ENCODE data around the gene MRPL19.
"Not testable (repeated sequence)": the region's sequence is repeated elsewhere in the genome, so short reads cannot be mapped to it uniquely, and the experiment has no call there.

The MRPL19 gene

DNA sequence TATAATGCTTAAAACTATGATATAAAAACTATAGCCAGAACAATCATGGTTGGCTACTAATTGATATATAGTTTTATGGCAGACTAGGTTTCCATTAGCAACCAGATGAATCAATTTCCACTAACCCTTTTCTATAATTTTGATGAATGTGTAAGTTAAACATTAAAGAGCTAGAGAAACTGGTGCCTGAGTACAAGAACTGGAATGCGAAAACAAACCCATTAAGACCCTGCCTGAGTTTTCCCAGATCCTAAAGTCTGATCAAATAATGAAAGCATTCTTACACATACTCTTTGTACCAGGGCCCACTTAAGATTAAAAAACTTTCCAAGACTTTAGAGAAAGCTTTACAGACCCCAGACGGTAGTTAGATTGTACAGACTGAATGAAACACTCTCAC, 21.3 kb downstream of the MRPL19 start:
- DNase-seq (ENCODE audit: low read depth, low spot score) = no peak

DNA sequence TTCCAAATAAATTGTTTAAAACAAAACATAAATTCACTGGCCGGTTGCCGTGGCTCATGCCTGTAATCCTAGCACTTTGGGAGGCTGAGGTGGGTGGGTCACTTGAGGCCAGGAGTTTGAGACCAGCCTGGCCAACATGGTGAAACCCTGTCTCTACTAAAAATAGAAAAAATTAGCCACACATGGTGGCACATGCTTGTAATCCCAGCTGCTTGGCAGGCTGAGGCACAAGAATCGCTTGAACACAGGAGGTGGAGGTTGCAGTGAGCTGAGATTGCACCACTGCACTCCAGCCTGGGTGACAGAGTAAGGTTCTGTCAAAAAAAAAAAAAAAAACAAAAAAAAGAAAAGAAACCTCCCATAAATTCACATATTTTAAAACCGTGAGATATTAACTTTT, 28.8 kb downstream of the MRPL19 start:
- DNase-seq (ENCODE audit: low read depth, low spot score) = not testable (repeated sequence)

DNA sequence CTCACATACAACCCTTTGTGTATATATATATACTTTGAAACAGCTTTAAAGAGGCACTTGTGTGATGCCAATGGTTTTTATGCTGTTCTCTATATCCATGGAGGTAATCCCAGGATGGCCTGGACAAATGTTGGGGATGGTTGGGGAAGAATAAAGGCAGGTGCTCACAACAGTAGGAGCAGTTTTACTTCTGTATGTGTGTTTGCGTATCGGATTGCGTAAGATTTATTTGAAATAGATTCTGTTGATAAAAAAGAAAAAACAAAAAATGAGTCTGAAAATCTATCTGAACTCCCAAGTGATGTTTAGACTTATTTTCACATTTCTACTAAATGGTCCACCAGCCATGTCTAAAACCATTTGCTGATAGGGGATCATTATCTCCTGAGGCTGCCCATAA, 29.3 kb downstream of the MRPL19 start:
- no peak for DNase-seq (ENCODE audit: low read depth, low spot score)

DNA sequence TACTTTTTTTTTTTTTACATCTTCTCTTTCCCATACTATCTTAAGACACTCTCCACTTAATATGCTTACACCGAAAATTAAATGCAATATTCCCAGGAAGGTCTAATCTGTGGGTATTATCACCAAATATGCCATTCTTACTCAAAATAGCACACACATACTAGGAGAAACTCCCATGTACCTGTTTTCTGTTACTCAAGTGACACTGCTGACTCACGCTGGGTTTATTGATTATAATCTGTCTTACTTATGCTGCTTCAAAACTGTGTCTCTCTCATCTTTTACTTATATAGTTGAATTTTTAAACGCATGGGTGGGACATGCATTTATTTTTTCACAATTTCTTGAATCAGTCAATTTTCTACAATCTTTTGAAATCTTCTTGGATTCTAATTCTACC, 29.9 kb downstream of the MRPL19 start:
- DNase-seq (ENCODE audit: low read depth, low spot score) = no peak

DNA sequence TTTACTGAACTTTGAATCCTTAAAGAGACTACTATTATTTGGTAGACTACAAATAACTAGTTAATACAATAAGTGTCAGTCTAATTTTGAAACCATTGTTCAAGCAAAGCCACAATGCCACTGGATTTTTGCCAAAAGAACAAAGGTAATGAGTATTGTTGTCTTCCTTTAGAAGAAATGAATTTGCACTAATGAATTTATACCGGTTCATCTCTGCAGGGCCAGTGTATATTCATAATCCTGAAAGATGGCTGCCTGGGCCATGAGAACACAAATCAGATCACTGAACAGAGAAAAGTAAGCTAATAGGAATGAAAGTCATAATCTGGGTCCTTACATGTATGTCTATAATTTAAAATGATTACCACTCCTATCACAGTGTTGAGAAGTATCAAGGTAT, 33.0 kb downstream of the MRPL19 start:
- no peak for DNase-seq (ENCODE audit: low read depth, low spot score)

DNA sequence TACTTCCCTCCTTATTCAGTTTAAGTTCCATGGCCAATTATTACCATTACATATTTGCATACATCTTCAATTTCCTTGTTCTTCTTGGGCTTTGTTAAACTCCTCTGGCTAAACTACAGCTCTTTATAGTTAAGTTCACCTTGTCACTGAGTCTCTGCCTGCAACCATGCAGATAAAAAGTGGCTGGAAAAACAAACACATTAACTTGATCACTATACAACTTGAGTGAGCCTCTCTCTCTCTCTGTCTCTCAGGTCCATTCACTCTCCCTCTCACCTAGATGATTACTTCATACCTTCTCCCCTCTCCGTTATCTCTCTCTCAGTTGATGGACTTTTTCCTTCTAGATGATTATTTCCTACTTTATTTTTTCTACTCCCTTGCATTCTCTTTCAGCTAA, 33.8 kb downstream of the MRPL19 start:
- no peak for DNase-seq (ENCODE audit: low read depth, low spot score)

DNA sequence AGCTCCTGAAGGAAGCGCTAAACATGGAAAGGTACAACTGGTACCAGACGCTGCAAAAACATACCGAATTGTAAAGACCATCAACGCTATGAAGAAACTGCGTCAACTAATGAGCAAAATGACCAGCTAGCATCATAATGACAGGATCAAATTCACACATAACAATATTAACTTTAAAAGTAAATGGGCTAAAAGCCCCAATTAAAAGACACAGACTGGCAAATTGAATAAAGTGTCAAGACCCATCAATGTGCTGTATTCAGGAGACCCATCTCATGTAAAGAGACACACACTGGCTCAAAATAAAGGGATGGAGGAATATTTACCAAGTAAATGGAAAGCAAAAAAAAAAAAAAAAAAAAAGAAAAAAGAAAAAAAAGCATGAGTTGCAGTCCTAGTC, 36.8 kb downstream of the MRPL19 start:
- not testable (repeated sequence) for DNase-seq (ENCODE audit: low read depth, low spot score)

DNA sequence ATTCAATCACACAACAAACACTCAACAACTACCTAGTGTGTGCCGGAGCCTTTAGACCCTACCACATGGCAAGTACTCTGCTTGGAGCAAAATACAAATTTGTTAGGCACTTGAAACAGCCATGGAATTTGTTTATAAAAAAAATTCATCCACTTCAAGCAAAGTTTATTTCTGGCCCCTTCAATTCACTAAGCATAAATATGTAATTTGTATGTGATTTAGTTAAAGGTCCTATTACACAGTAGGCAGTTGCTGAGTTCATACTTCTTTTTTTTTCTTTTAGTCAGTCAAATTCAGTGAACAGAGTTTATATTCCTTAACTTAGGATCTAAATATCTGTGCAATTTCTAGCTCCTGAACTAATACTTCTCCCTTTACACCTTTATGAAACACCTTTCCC, 41.6 kb downstream of the MRPL19 start:
- DNase-seq (ENCODE audit: low read depth, low spot score) = no peak

DNA sequence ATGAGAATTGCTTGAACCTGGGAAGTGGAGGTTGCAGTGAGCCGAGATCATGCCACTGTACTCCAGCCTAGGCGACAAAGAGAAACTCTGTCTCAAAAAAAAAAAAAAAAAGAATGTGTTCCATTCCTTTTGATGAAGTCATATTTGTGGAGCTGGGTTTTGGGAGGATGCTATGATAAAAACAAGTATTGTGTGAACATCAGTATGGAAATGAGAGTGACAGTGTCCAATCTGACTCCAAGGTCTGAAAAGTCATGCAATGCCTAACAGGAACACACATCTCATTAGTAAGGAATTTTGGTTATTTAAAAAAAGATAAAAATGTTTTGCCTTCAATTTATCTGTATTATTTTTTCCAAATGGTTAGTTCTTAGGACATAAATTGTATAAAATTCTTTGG, 52.3 kb downstream of the MRPL19 start:
- no peak for DNase-seq (ENCODE audit: low read depth, low spot score)

DNA sequence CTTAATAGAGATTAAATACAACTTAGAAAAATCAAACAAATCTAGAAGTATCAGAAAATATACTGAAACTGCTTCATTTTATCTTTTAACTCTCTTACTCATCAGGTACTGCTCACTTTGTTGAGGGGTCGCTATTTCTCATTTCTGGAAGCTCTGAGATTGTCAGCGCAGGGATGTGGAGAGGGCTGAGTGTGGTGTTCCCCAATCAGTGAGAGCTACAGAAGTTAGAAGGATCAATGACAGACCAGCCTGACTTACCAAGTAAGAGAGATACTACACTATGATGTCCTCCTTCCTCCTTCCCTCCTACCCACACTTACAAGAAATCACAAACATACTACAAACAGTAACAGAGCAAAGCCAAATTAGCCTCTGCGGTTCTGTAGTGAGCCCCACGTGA, 56.0 kb downstream of the MRPL19 start:
- DNase-seq (ENCODE audit: low read depth, low spot score) = no peak

DNA sequence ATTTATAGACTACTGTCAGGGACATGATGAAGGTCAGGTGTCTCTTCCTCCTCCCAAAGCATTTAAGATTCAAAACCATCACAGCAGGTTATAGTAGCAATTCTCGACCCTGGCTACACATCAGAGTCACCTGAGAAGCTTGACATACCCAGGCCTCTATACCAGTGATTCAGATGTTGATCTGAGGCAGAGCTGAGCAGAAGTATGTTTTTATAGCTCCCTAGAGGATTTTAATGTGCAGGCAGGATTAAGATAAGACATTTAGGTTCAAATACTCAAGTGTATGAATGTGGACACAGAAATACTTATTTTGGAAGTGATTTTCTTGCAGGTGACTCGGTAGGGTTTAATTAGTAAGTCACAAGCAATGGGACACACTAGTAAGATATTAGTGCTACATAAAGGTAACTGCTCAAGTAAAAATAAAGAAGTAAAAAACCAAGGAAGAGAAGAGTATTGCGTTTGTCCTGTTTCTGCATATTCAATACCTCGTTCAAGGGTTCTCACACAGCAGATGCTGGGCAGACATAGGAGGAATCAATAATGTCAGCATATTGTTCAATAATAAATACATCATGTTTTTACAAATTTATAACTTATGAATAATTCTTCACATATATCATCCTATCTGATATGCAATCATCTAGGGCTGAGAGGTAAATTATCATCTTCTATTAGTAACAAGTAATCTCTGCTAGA, 57.2 kb downstream of the MRPL19 start:
- DNase-seq (ENCODE audit: low read depth, low spot score) = no peak

DNA sequence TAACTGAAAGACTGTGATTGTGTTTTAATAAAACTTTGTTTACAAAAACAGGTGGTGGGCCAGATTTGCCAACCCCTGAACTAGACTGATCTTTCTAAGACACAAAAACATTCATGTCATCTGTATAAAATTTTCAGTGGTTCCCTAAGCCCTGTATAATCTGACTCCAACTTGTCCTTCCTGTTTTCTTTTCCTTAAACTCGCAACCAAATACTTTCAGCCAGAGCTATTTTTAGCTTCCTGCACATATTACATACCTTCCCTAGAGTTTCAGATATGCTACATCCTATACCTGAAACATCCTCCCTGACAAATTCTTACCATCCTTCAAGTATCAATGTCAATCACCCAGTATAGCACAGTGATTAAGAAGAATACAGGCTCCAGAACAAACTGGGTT, 59.3 kb downstream of the MRPL19 start:
- no peak for DNase-seq (ENCODE audit: low read depth, low spot score)

DNA sequence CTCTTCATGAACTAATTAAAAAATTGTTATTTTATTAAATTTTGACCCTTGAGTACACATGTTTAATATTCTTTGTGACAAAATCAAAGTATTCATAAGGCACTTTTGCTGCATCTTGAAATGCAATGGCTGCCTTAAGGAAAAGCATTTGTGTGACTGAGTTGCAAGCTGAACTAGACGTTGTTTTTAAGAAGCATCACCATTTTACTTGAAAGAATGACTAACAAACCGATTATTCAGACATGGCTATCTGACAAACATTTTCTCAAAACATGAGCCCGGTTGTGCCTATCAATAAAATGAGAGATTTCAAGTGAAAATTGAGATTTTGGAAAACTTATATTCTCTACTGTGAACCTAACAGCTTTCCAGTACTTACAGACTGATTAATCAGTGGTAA, 61.3 kb downstream of the MRPL19 start:
- DNase-seq (ENCODE audit: low read depth, low spot score) = no peak

DNA sequence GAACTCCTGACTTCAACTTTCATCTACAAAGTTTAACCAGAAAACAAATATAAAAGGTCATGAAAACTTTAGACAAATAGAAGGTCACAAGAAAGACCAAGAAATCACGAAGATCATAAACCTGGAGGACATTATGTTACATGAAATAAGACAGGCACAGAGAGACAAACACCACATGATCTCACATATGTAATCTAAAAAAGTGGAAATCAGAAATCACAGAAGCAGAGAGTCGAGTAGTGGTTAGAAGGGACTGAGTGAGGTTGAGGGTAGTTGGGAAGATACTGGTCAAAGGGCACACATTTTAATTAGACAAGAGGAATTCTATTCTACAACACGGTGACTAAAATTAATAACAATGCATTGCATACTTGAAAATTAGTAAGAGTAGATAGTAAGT, 62.7 kb downstream of the MRPL19 start:
- no peak for DNase-seq (ENCODE audit: low read depth, low spot score)

DNA sequence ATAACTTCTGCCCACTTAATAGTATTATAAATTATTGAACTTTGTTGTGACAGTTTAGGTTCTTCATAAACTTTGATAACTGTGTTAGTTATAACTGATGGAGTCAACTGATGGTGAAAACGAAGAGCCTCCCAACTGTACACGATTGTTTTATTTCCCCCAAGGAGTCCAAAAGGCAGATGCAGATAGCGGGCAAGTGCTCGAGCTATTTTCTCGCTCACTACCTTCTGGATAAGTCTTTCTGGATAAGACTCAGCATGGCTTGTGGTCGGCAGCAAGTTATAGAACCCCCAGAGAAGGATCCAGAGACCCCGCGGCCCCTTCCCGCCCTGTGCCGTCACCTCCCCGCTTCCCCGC, 63.6 kb downstream of the MRPL19 start:
- DNase-seq (ENCODE audit: low read depth, low spot score) = no peak

DNA sequence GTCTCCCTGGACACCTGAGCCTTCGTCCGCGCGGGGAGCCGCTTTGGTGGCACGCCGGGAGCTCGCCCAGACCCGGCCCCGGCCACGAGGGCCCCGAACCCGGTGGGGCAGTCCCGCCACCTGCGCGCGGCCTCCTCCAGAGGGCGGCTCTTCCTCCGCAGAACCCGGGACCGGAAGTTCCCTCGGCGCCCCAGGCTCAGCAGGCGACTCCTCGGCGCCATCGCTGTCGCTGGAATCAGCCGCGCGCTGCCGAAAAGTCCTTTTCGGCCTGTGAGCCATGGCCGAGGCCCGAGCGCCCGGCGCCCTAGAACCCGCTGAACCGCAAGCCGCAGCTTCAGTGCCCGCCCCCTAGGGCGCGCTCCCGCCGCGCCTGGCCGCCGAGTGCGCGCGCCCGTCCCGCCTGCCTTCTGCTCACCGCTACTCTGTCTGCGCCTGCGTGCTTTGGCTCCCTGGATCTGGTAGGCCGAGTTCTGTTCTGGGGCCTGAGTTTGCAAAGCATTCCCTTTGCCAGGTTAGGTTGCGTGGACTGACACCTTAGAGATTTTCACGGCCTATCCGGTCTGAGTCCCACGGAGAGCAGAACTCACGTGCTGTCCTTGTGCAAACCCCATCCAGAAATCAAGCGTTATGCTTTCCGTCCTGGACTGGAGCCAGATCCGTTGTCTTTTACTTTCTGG, 64.1 kb downstream of the MRPL19 start, which contains the start of gene GCFC2:
TSS of gene GCFC2 (minus strand) at position 339 of the 677 bp plus-strand sequence. CDS start at position 279, 60 bp downstream.
- peak; percentile 73 for DNase-seq (ENCODE audit: low read depth, low spot score)

DNA sequence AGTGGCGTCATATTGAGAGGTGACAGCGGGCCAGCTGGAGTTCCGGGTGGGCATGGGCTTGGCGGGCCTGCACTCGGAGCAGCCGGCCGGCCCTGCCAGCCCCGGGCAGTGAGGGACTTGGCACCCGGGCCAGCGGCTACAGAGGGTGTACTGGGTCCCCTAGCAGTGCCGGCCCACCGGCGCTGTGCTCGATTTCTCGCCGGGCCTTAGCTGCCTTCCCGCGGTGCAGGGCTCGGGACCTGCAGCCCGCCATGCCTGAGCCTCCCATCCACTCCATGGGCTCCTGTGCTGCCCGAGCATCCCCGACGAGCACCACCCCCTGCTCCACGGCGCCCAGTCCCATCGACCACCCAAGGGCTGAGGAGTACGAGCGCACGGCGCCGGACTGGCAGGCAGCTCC, 65.0 kb downstream of the MRPL19 start:
- DNase-seq (ENCODE audit: low read depth, low spot score) = not testable (repeated sequence)

DNA sequence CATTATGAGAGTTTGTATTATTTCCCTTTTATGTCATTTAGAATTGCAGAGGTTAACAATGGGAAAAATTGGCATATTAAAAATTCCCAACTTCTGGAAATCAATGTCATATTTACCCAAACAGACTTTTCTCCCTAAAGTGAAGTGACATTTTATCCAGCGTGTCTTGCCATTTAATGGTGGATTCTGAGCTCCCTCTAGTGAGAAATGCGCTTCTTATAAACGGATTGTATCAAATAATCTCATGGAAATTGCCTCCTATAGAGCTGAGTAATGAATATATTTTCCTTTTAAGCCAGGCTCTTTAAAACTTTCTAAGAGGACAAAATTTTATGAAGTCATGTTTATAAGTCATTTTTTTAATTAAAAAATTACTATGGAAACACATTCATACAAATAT, 69.8 kb downstream of the MRPL19 start:
- DNase-seq (ENCODE audit: low read depth, low spot score) = no peak

DNA sequence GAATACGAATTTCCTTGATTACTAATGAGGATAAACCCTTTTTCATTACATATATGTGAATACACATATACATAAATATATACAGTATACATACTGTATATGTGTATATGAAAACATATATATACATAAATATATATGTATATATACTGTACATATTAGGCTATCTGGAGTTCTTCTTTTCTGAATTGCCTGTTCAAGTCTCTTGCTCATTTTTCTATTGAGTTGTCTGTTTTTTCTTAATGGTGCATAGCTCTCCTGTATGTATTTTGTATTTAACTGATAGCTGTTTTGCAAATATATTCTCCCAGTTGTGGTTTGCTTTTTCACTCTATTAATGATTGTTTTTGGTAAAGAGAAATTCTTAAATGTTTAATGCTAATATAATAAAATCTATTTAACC, 73.0 kb downstream of the MRPL19 start:
- DNase-seq (ENCODE audit: low read depth, low spot score) = no peak

DNA sequence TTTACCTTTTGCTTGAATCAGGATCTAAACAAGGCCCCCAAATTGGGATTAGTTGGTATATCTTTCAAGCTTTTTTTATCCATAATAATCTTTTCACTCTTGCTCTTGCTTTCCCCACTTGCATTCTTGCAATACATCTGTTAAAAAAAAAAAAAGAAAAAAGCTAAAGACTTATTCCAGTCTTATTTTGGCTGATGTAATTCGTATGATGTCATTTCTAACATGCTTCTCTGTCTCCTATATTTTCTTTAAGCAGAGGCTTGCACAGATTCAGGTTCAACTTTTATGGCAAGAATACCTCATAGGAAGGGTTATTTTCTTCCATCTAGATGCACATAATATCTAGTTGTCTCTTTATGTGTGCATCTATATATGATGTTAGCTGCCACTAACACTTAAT, 73.9 kb downstream of the MRPL19 start:
- no peak for DNase-seq (ENCODE audit: low read depth, low spot score)

DNA sequence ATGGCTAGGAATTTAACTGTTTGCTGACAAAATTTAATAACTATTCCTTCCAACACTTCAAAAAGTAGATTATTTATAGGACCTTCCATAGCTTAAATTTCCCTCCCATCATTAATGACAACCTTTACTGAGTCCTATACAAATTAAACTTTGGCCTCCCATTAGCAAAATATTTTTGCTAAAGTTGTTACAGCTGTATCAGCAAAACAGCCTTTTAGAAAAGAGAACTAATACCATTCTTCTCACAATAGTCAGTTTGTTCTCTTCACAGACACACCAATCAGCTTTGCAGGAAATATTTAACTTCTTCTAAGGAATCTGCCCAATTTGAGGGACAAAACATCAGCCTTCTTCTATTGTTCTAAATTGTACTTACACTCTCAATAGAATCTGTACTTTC, 76.1 kb downstream of the MRPL19 start:
- DNase-seq (ENCODE audit: low read depth, low spot score) = no peak

DNA sequence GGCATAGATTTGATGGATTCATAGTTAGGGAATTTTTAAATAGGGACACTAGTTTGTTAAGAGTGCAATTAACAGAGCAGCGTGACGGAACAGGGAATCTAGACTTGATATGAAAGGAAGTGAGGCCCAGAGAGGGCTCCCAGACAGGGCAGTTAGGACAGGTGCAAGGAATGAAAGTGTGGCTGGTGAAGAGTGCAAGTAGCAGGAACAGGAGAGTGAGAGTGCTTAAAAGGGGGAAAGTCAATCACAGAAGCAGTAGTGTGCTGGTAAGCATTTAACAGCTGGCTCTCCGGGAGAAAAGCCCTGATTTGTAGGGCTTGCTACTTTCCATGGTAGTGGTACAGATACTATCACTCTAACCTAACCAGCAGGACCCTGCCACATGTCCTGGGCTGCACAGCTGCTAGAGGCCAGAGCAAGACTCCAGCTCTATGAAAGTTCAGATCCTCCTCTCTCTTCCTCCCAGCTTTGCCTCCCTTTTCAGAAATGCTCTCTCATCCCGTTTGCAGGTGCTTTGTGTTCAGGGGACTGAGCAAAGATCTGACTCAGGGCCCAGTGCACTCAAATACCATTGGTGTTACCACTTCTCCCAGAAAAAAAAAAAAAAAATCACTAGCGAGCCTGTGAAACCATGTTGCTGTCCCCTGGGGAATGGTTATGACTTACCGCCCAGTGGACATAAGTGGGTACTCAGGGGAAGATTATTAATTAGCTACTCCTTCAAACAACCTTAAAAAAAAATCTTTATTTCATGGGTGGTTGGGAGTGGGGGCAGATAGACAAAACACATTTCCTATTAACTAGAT, 82.2 kb downstream of the MRPL19 start:
- no peak for DNase-seq (ENCODE audit: low read depth, low spot score)

DNA sequence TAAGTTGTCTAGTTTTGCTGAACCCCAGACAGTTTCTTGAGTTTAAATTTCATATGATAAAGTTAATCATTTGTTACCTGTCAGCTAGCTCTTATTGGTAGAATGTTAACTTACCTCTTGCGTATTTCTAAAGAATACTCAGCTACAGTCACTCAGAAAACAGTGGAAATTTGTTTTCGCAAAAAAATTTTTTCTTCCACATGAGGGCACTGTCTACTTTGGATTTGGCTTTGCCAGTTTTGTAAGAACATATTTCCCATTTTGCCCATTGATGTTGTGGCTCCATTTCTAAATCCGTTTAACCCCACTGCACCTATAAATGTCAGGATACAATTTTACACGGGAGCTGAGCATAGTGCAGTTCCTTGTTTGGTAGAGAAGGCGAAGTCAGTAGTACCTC, 83.3 kb downstream of the MRPL19 start:
- DNase-seq (ENCODE audit: low read depth, low spot score) = no peak

Data from activated CD4-positive, CD25-positive, alpha-beta regulatory T cell treated with anti-CD3 and anti-CD28 coated beads, Interleukin-2, amount 50 U/mL, for 16 hours (primary cell).